ENCODE measurements around the gene DPY19L3. TPM values are rescaled to one million over a fixed set of nuclear protein-coding genes. Genes with fewer than 3 reads are reported as not detected.

The DPY19L3 gene
- total RNA-seq, 1 experiment from 2014 or later, result 54.4 TPM

DNA sequence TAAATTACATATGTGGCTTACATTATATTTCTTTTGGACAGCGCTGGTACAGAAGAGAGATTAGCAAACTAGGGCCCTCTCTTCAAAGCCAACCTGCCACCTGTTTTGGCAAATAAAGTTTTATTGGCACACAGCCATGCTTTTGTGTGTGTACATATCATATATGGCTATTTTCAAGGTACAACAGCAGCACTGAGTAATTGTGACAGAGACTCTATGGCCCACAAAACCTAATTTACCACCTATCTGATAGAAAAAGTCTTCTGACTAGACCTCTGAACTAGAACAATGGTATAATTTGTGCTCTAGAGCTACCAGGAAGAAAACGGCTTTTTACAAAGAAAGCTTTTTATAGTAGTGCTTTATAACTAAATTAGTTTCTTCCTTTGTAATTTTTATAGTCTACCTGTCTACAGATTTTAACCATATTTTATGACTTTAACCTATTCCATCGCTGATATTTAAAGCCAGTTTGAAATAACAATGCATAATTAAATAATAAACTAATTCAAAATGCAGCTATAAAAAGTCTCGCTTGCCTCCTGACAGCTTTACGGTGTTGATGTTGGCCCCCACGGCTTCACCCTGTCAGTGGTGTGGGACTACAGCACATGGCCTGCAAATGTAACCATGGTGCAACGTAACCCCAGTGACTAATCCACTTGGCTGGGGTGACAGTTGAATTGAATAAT is 17.7 kb upstream of the DPY19L3 start:
- in situ Hi-C loops (cut with HindIII; ENCODE audit: low pct_unique_long_range_greater_than_20kb, low sequenced_read_pairs), result no loop called here
- DNase-seq (ENCODE audit: low read depth), result no peak

GRCh38 chr19:32388393-32388855 is 17.1 kb upstream of the DPY19L3 start:
- in situ Hi-C loops (cut with HindIII; ENCODE audit: low pct_unique_long_range_greater_than_20kb, low sequenced_read_pairs), result no loop called here
- no peak for DNase-seq (ENCODE audit: low read depth)

- no peak for DNase-seq (ENCODE audit: low read depth)
- in situ Hi-C loops (cut with HindIII; ENCODE audit: low pct_unique_long_range_greater_than_20kb, low sequenced_read_pairs), result no loop called here
These were observed 12.7 kb upstream of the DPY19L3 start for GRCh38 chr19:32392901-32393300.

- in situ Hi-C loops (cut with HindIII; ENCODE audit: low pct_unique_long_range_greater_than_20kb, low sequenced_read_pairs), result no loop called here
- DNase-seq (ENCODE audit: low read depth), result no peak
These were observed 9.4 kb upstream of the DPY19L3 start for GRCh38 chr19:32396046-32396652.

DNA sequence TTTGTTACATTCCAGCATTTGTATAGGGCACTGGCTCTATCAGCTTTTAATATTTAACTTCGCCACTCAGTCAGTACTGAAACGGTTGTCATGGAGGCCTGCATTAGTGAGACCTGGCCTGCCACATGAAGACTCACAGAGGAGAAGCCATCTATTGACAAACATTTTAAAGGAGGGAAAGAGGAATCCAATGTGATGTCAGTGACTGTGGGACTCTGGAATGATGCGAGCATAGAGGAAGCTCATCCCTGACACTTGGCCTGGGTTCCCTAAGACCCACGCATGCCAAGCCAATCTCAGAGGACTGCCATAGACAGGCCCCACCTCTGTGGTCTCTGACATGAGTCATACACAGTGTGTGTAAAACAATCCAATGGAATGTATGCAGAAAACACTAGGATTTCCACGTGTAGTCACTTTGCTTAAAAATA is 7.9 kb upstream of the DPY19L3 start:
- in situ Hi-C loops (cut with HindIII; ENCODE audit: low pct_unique_long_range_greater_than_20kb, low sequenced_read_pairs), result no loop called here

GRCh38 chr19:32401992-32402391 is 3.6 kb upstream of the DPY19L3 start:
- DNase-seq (ENCODE audit: low read depth), result no peak
- in situ Hi-C loops (cut with HindIII; ENCODE audit: low pct_unique_long_range_greater_than_20kb, low sequenced_read_pairs), result no loop called here

More for the DNA sequence above, 7.9 kb upstream of the DPY19L3 start:
- peak; percentile 89 for DNase-seq (ENCODE audit: low read depth)

- in situ Hi-C loops (cut with HindIII; ENCODE audit: low pct_unique_long_range_greater_than_20kb, low sequenced_read_pairs), result no loop called here
- no peak for DNase-seq (ENCODE audit: low read depth)
These were observed 2.1 kb upstream of the DPY19L3 start for GRCh38 chr19:32403291-32403995.

- in situ Hi-C loops (cut with HindIII; ENCODE audit: low pct_unique_long_range_greater_than_20kb, low sequenced_read_pairs), result no loop called here
- no peak for DNase-seq (ENCODE audit: low read depth)
These were observed 1.2 kb upstream of the DPY19L3 start for GRCh38 chr19:32404213-32404932.

DNA sequence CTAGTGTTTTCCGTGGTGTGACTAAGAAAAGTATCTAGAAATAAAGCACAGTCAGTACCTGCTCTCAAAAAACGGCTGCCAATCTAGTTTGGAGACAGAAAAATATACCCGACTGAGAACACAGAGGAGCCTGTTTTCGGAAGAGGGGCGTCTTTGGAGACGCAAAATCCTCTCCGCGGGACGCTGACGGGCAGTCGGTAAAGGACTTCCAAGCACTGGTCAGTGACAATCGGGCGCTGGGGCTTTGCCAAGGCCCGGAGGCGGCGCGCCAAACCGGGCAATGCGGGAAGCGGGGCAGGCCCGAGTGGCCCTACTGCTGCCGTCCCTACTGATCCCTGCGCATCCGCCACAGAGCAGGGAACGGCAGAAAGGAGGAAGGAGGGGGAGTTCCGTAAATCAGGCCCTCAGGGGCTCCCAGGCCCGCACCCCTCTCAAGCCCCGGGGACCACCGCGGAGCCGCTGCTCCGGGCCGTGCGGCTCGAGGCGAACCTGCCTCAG is 588 bp upstream of the DPY19L3 start:
- no peak for DNase-seq (ENCODE audit: low read depth)
- in situ Hi-C loops (cut with HindIII; ENCODE audit: low pct_unique_long_range_greater_than_20kb, low sequenced_read_pairs), result no loop called here

DNA sequence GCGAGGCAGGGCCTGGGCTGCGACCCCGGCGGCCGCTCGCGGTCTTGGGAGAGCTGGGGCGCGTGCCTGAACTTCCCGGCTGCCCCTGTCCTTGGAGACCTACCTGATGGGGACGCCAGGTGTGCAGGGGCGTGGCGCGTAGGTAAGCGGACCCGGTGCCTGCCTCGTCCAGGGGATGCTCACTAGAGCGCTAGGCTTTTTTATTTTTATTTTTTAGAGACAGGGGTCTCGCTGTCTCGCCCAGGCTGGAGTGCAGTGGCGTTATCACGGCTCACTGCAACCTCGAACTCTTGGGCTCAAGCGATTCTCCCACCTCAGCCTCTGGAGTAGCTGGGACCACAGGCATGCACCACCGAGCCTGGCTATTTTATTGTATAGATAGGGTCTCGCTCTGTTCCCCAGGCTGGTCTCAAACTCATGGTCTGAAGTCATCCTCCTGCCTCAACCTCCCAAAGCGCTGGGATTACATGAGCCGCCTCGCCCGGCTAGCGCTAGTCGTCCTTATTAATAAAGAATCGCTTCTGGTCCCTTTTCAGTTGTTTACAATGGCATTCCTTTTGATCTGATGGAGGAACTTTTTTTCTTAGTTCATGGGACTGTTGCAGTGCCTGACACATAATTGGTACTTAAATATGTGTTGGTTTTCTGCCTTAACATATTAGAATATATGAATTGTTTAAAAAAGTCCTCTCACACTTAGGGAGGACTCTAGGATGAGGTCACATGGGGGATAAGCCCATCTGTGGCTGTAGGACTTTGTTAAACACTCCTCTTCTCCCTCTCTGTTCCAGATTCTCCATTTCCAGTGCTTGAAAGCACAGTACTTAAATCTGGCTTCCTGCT is 812 bp downstream of the DPY19L3 start:
- in situ Hi-C loops (cut with HindIII; ENCODE audit: low pct_unique_long_range_greater_than_20kb, low sequenced_read_pairs), result no loop called here

GRCh38 chr19:32407004-32407992 is 1.7 kb downstream of the DPY19L3 start:
- in situ Hi-C loops (cut with HindIII; ENCODE audit: low pct_unique_long_range_greater_than_20kb, low sequenced_read_pairs), result no loop called here
- DNase-seq (ENCODE audit: low read depth), result no peak

More for the DNA sequence above, 812 bp downstream of the DPY19L3 start:
- DNase-seq (ENCODE audit: low read depth), result no peak

- no peak for DNase-seq (ENCODE audit: low read depth)
- in situ Hi-C loops (cut with HindIII; ENCODE audit: low pct_unique_long_range_greater_than_20kb, low sequenced_read_pairs), result no loop called here
These were observed 9.7 kb downstream of the DPY19L3 start for GRCh38 chr19:32415246-32415645.

- no peak for DNase-seq (ENCODE audit: low read depth)
These were observed 10.1 kb downstream of the DPY19L3 start for GRCh38 chr19:32415669-32416068.

GRCh38 chr19:32416749-32417456 is 11.3 kb downstream of the DPY19L3 start:
- in situ Hi-C loops (cut with HindIII; ENCODE audit: low pct_unique_long_range_greater_than_20kb, low sequenced_read_pairs), result no loop called here
- DNase-seq (ENCODE audit: low read depth), result no peak

More at GRCh38 chr19:32415669-32416068, 10.1 kb downstream of the DPY19L3 start:
- in situ Hi-C loops (cut with HindIII; ENCODE audit: low pct_unique_long_range_greater_than_20kb, low sequenced_read_pairs), result no loop called here

DNA sequence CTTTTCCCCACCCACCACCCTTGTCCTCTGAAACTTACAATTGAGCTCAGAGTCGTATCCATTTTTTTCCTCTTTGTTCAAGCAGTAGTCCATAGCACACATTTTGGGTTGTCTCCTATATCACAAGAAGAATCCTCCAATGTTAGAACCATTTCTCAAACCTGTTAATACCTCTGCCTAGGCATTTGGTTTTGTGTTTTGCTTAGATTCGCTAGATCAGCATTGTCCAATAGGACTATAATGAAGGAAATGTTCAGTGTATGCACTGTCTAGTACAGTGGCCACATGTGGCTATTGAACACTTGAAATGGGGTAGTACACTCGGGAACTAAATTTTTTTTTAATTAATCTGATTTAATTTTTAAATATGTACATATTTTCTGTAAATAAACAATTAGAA is 12.6 kb downstream of the DPY19L3 start:
- no peak for DNase-seq (ENCODE audit: low read depth)
- in situ Hi-C loops (cut with HindIII; ENCODE audit: low pct_unique_long_range_greater_than_20kb, low sequenced_read_pairs), result no loop called here
